ENCODE measurements around the gene ADAM11. TPM values are rescaled to one million over a fixed set of nuclear protein-coding genes. Genes with fewer than 3 reads are reported as not detected.
"Not testable (repeated sequence)": the region's sequence is repeated elsewhere in the genome, so short reads cannot be mapped to it uniquely, and the experiment has no call there.

Gene ADAM11, protein sequence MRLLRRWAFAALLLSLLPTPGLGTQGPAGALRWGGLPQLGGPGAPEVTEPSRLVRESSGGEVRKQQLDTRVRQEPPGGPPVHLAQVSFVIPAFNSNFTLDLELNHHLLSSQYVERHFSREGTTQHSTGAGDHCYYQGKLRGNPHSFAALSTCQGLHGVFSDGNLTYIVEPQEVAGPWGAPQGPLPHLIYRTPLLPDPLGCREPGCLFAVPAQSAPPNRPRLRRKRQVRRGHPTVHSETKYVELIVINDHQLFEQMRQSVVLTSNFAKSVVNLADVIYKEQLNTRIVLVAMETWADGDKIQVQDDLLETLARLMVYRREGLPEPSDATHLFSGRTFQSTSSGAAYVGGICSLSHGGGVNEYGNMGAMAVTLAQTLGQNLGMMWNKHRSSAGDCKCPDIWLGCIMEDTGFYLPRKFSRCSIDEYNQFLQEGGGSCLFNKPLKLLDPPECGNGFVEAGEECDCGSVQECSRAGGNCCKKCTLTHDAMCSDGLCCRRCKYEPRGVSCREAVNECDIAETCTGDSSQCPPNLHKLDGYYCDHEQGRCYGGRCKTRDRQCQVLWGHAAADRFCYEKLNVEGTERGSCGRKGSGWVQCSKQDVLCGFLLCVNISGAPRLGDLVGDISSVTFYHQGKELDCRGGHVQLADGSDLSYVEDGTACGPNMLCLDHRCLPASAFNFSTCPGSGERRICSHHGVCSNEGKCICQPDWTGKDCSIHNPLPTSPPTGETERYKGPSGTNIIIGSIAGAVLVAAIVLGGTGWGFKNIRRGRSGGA
- 0.21 and 1.6 TPM in 2 replicates for total RNA-seq

DNA sequence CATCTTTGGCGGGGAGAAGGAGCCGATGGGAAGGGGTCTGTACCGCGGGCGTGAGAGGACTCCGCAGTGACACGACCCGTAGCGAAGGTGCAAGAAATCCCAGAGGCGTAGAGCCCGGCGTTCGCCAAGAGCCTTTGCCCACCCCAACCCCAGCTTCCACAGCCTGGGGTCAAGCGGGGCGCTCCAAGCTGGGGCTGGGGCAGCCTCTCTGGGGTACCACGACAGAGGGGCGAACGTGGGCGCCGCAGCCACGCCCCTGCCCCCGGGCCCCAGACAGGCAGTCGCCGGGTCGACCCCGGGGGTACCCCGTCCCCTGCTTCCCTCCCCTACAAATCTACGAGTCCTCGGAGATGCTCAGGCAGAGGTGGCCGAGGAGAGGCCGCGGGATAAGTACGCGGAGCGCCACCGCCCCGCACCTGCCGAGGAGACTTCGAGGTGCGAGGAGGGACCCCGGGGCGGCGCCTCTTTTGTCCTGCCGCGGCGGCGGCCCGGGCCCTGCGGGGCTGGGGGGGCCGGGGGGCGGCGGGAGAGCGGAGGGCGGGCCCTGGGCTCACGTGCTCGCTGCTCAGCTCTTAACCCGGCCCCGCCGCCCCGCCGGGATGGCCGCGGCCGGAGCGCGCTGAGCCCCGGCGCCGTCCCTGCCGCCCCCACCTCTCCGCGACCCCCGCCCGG lies at the start of gene ADAM11:
TSS of gene ADAM11 (plus strand) at position 575 of the 672 bp plus-strand sequence. CDS start 212 bp downstream, outside the sequence.
- peaks cover 27% of the 10 kb centered on the region for H3K27me3 ChIP-seq (ENCODE audit: control insufficient read depth, insufficient read depth, low read length)
- no peak for DNase-seq (ENCODE audit: low read depth)
- peak within 1 kb of the TSS; percentile 29 for H3K4me3 ChIP-seq (ENCODE audit: low read depth, low read length)
- no peaks in the 10 kb centered on the region for H3K36me3 ChIP-seq (ENCODE audit: control insufficient read depth, insufficient read depth, low read length)
- TF ChIP-seq, protein P1, sequence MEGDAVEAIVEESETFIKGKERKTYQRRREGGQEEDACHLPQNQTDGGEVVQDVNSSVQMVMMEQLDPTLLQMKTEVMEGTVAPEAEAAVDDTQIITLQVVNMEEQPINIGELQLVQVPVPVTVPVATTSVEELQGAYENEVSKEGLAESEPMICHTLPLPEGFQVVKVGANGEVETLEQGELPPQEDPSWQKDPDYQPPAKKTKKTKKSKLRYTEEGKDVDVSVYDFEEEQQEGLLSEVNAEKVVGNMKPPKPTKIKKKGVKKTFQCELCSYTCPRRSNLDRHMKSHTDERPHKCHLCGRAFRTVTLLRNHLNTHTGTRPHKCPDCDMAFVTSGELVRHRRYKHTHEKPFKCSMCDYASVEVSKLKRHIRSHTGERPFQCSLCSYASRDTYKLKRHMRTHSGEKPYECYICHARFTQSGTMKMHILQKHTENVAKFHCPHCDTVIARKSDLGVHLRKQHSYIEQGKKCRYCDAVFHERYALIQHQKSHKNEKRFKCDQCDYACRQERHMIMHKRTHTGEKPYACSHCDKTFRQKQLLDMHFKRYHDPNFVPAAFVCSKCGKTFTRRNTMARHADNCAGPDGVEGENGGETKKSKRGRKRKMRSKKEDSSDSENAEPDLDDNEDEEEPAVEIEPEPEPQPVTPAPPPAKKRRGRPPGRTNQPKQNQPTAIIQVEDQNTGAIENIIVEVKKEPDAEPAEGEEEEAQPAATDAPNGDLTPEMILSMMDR (IDR thresholded peaks at IDR 0.05; ENCODE audit: insufficient read depth, low read length, poor library complexity, severe bottlenecking): no peak

DNA sequence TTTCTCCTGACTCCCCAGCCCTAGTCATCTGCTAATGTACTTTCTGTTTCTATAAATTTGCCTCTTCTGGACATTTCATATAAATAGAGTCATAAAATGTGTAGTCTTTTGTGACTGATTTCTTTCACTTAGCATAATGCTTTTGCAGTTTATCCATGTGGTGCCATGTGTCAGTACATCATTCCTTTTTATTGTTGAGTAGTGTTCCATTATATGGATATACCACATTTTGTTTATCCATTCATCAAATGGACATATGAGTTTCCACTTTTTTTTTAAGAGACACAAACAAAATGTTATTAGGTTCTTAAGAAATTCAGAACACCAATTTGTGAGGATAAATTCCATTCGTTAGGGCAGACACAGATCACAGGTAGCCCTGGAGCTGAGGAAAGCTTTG lies 39.3 kb upstream of the ADAM11 start:
- H3K27me3 ChIP-seq (ENCODE audit: control insufficient read depth, insufficient read depth, low read length): no peaks in the 10 kb centered on the region
- H3K4me3 ChIP-seq (ENCODE audit: low read depth, low read length): no peak overlapping the region
- TF ChIP-seq, protein P1 (IDR thresholded peaks at IDR 0.05; ENCODE audit: insufficient read depth, low read length, poor library complexity, severe bottlenecking): no peak
- no peak for DNase-seq (ENCODE audit: low read depth)
- H3K36me3 ChIP-seq (ENCODE audit: control insufficient read depth, insufficient read depth, low read length): no peaks in the 10 kb centered on the region

DNA sequence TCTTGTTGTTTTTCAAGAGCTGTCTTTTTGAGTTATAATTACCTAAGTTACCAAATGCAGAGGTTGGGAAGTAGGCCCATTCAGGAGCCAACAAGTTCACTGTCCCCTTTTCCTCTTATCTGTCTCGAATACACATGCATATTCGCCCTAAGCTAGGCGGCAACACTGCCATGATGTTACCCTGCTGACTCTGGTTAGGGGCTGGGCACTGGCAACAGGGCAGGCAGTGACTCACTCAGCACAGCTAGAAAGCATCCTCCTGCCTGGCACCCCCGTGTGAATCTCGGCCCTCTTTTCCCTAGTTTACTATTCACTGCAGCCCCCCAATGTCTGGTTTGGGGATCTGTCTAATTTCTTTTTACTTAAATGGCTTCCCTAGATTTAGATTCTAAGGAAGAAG lies 36.5 kb upstream of the ADAM11 start:
- Histone ChIP-seq H3K4me3 (ENCODE audit: low read depth, low read length) (no peak overlapping the region), H3K27me3 (ENCODE audit: control insufficient read depth, insufficient read depth, low read length) (no peaks in the 10 kb centered on the region), H3K36me3 (ENCODE audit: control insufficient read depth, insufficient read depth, low read length) (no peaks in the 10 kb centered on the region)
- TF ChIP-seq, protein P1 (IDR thresholded peaks at IDR 0.05; ENCODE audit: insufficient read depth, low read length, poor library complexity, severe bottlenecking): no peak
- DNase-seq (ENCODE audit: low read depth): no peak

DNA sequence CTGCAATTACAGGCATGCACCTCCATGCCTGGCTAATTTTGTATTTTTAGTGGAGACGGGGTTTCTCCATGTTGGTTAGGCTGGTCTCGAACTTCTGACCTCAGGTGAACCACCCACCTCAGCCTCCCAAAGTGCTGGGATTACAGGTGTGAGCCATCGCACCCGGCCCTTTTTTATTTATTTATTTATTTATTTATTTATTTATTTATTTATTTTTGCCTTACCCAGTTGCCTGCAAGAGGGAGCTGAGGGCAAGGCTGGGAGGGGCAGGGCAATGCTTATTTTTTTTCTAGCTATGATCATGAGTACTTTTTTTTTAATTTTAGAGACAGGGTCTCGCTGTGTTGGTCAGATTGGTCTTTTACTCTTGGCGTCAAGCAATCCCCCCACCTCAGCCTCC lies 32.7 kb upstream of the ADAM11 start:
- not testable (repeated sequence) for DNase-seq (ENCODE audit: low read depth); H3K27me3 ChIP-seq (ENCODE audit: control insufficient read depth, insufficient read depth, low read length); H3K36me3 ChIP-seq (ENCODE audit: control insufficient read depth, insufficient read depth, low read length); H3K4me3 ChIP-seq (ENCODE audit: low read depth, low read length)

DNA sequence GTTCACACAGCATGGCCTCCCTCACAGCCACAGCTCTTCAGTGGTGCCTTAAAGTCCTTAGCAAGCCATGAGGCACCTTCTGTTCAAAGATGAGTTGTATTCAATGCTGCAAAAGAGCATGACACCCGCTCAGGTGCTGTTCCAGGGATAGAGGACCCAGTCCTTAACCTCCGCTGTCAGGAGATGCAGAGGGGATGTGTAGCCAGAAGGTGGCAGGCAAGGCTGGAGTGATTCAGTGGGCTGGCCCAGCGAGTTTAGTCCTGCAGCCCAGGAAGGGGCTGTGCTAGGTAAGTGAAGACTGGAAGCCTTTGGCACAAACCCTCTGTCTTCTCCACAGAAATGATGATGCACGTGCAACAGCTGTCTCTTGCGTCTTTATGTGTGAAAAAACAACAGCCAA lies 25.0 kb upstream of the ADAM11 start:
- TF ChIP-seq, protein P1 (IDR thresholded peaks at IDR 0.05; ENCODE audit: insufficient read depth, low read length, poor library complexity, severe bottlenecking): peak; percentile 44

DNA sequence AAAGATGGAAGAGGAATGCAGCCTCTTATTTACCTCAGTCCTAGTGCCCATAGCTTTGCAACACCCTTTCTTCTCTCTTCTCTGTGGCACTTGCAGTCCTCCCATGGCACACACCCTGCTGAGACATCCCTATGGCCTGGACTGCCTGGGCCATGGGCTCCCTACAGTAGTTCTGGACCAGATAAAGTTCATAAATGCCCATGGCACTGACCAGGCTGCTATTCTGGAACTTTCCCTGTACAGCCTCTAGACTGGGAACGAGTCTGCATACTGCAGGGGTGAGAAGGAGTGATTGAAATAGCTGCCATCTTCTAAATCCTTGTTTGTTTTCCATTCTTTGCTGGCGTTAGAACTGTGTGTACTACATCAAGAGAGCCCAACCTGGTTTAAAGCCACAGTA lies 24.5 kb upstream of the ADAM11 start:
- DNase-seq (ENCODE audit: low read depth): no peak
- H3K4me3 ChIP-seq (ENCODE audit: low read depth, low read length): no peak overlapping the region
- TF ChIP-seq, protein P1 (IDR thresholded peaks at IDR 0.05; ENCODE audit: insufficient read depth, low read length, poor library complexity, severe bottlenecking): no peak
- H3K27me3 ChIP-seq (ENCODE audit: control insufficient read depth, insufficient read depth, low read length): no peaks in the 10 kb centered on the region
- no peaks in the 10 kb centered on the region for H3K36me3 ChIP-seq (ENCODE audit: control insufficient read depth, insufficient read depth, low read length)

More for the DNA sequence above, 25.0 kb upstream of the ADAM11 start:
- no peaks in the 10 kb centered on the region for H3K27me3 ChIP-seq (ENCODE audit: control insufficient read depth, insufficient read depth, low read length)
- H3K36me3 ChIP-seq (ENCODE audit: control insufficient read depth, insufficient read depth, low read length): no peaks in the 10 kb centered on the region
- H3K4me3 ChIP-seq (ENCODE audit: low read depth, low read length): no peak overlapping the region
- DNase-seq (ENCODE audit: low read depth): no peak

Data from kidney epithelial cell (primary cell).